T-cell (primary cell): Measurements from ENCODE around the gene SLC43A3. TPM values are rescaled to one million over a fixed set of nuclear protein-coding genes. Genes with fewer than 3 reads are reported as not detected.
"Not testable (repeated sequence)": the region's sequence is repeated elsewhere in the genome, so short reads cannot be mapped to it uniquely, and the experiment has no call there.

Source experiments
- ATAC-seq, 4 experiments: fragments of 200-7000 bp in 3 of 4; fragments of 150-1000 bp in 1 of 4; cut with Tn5 transposase; replicated peaks in 1 of 4; 1 replicate in 3 of 4; 2 replicates in 1 of 4; pipeline ENCODE4 v1.10.0; 2021; ENCODE audit warnings: moderate library complexity in 3 of 4, mild to moderate bottlenecking in 2 of 4, moderate number of reproducible peaks in 1 of 4
- CTCF ChIA-PET, 2 donors: fragments of 300-600 bp; sonication (Branson Sonifier 250); formaldehyde crosslinking; loops; one replicate each; lab custom pipeline; 2022; ENCODE audit warnings: antibody characterized with exemption in 2 of 2; lab: Charles Lee
- POLR2A ChIA-PET, 2 donors: fragments of 300-600 bp; sonication (Branson Sonifier 250); formaldehyde crosslinking; loops; one replicate each; lab custom pipeline; 2022; ENCODE audit warnings: antibody characterized with exemption in 2 of 2; lab: Charles Lee
- DNase-seq, 35 experiments: peaks; one replicate each; pipeline versions ENCODE4 v3.0.0 to v3.0.0-alpha.2; 2013 to 2023
- H3K27ac ChIP-seq: one replicate; pipeline ENCODE4 v1.5.1; 2013; ENCODE audit warnings: low read length
- H3K27me3 ChIP-seq, 2 experiments: replicated peaks in 1 of 2; 1 replicate in 1 of 2; 2 replicates in 1 of 2; pipeline versions ENCODE4 v1.6.1 to v1.7.0; 2013; ENCODE audit warnings: low read length in 1 of 2, mixed read lengths in 1 of 2; ENCODE audit not compliant: control insufficient read depth in 2 of 2, insufficient read depth in 2 of 2; ENCODE audit errors: extremely low read depth in 1 of 2
- H3K36me3 ChIP-seq, 2 donors: 1 replicate in 1 of 2; 2 replicates in 1 of 2; pipeline versions ENCODE4 v1.6.1 to v1.7.0; 2013; ENCODE audit warnings: low read length in 1 of 2; ENCODE audit not compliant: control insufficient read depth in 2 of 2, insufficient read depth in 1 of 2; ENCODE audit errors: extremely low read depth in 1 of 2
- H3K4me1 ChIP-seq, 2 experiments: 1 replicate in 1 of 2; 2 replicates in 1 of 2; pipeline versions ENCODE4 v1.6.1 to v1.7.0; 2013; ENCODE audit warnings: low read length in 2 of 2, mixed read lengths in 1 of 2; ENCODE audit not compliant: insufficient read depth in 2 of 2, control insufficient read depth in 1 of 2; ENCODE audit errors: extremely low read depth in 1 of 2
- H3K4me3 ChIP-seq, 2 donors: 1 replicate in 1 of 2; 2 replicates in 1 of 2; pipeline versions ENCODE4 v1.5.1 to v1.7.0; 2013; ENCODE audit warnings: mild to moderate bottlenecking in 2 of 2, low read length in 1 of 2, moderate library complexity in 1 of 2; ENCODE audit not compliant: control insufficient read depth in 1 of 2; ENCODE audit errors: extremely low read depth in 1 of 2
- H3K9me3 ChIP-seq: 2 replicates; pipeline ENCODE4 v1.7.0; 2013
- H3K27ac Mint-ChIP-seq, 2 donors: one replicate each; pipeline ENCODE4 v1.8.0; 2020 to 2021; ENCODE audit warnings: mild to moderate bottlenecking in 2 of 2, mixed read lengths in 2 of 2
- H3K27me3 Mint-ChIP-seq, 2 donors: one replicate each; pipeline ENCODE4 v1.8.0; 2021 to 2022; ENCODE audit warnings: mixed read lengths in 2 of 2
- H3K36me3 Mint-ChIP-seq: one replicate; pipeline ENCODE4 v1.8.0; 2021; ENCODE audit warnings: mixed read lengths
- H3K4me1 Mint-ChIP-seq, 3 donors: one replicate each; pipeline ENCODE4 v1.8.0; 2020 to 2022; ENCODE audit warnings: mixed read lengths in 3 of 3, mild to moderate bottlenecking in 1 of 3
- H3K4me3 Mint-ChIP-seq, 3 donors: one replicate each; pipeline ENCODE4 v1.8.0; 2020 to 2022; ENCODE audit warnings: mild to moderate bottlenecking in 3 of 3, mixed read lengths in 3 of 3, moderate library complexity in 3 of 3
- H3K9me3 Mint-ChIP-seq, 3 donors: one replicate each; pipeline ENCODE4 v1.8.0; 2020 to 2022; ENCODE audit warnings: mixed read lengths in 3 of 3
- WGBS: methylation state at CpG from one replicate; pipeline ENCODE4 v1.1.5; 2013; ENCODE audit warnings: missing lambda C conversion rate; ENCODE audit not compliant: insufficient coverage; 5-methylcytosine and 5-hydroxymethylcytosine counted together
- total RNA-seq, 35 experiments: library from RNA in 6 of 35; stranded (reverse) in 6 of 35; fragments of 120-200 nt in 1 of 35; gene quantifications; one replicate each; pipeline versions ENCODE4 v1.2.1 to v1.2.4 and lab custom pipeline; 2013 to 2026

SLC43A3 gene
- total RNA-seq, 5 donors from 2014 or later (not counting 1 experiment from before 2014, with no cell fraction given) = 9.9 to 18.1 (median 13.6) TPM

GRCh38 chr11:57361420-57361819, 65.5 kb downstream of the SLC43A3 start:
- ATAC-seq, H3K4me3 ChIP-seq, H3K9me3 ChIP-seq, H3K9me3 Mint-ChIP-seq, H3K36me3 Mint-ChIP-seq, H3K36me3 ChIP-seq, H3K27ac ChIP-seq, POLR2A ChIA-PET, H3K27me3 ChIP-seq, H3K4me3 Mint-ChIP-seq, H3K4me1 ChIP-seq, DNase-seq, H3K4me1 Mint-ChIP-seq: not testable (repeated sequence)
- Mint-ChIP-seq H3K27me3 (peaks cover 4 to 15% of the 10 kb centered on the region in 2 donors), H3K27ac (peak overlapping the region in 1 of 2 donors; percentile 48)
- CTCF ChIA-PET = interaction anchor here (0.6 to 1.1 kb wide), 2 partner anchors 97 to 438 kb away, joined by 5 to 6 read pairs; no protein-coding TSS in a partner anchor

GRCh38 chr11:57360991-57361390, 65.9 kb downstream of the SLC43A3 start:
- Histone ChIP-seq H3K27ac (no peak overlapping the region), H3K36me3 (no peaks in the 10 kb centered on the region), H3K27me3 (peaks cover 0 to 4% of the 10 kb centered on the region in 2 experiments), H3K4me1 (no peaks in the 10 kb centered on the region), H3K9me3 (no peaks in the 10 kb centered on the region), H3K4me3 (no peak overlapping the region)
- no peak overlapping the region for H3K4me3 Mint-ChIP-seq
- H3K4me1 Mint-ChIP-seq = no peaks in the 10 kb centered on the region
- peaks cover 0 to 2% (median 0%) of the 10 kb centered on the region in 3 donors for H3K9me3 Mint-ChIP-seq
- WGBS = 100% methylated on average over 4 of the region's 8 CpGs
- no peak for ATAC-seq
- ChIA-PET POLR2A (no interaction called here), CTCF (interaction anchor here (0.6 to 1.1 kb wide), 2 partner anchors 97 to 439 kb away, joined by 5 to 6 read pairs; no protein-coding TSS in a partner anchor)
- no peak overlapping the region for H3K27ac Mint-ChIP-seq
- DNase-seq = no peak
- no peaks in the 10 kb centered on the region for H3K36me3 Mint-ChIP-seq
- peaks cover 4 to 15% of the 10 kb centered on the region in 2 donors for H3K27me3 Mint-ChIP-seq

- H3K4me3 Mint-ChIP-seq = no peak overlapping the region
- H3K4me1 ChIP-seq = no peaks in the 10 kb centered on the region
- H3K9me3 Mint-ChIP-seq = peaks cover 0 to 2% (median 0%) of the 10 kb centered on the region in 3 donors
- no peak overlapping the region for H3K4me3 ChIP-seq
- H3K4me1 Mint-ChIP-seq = no peaks in the 10 kb centered on the region
- no peaks in the 10 kb centered on the region for H3K36me3 ChIP-seq
- H3K27ac ChIP-seq = no peak overlapping the region
- no peak for DNase-seq
- H3K36me3 Mint-ChIP-seq = no peaks in the 10 kb centered on the region
- CTCF ChIA-PET = no interaction called here
- peaks cover 0 to 4% of the 10 kb centered on the region in 2 experiments for H3K27me3 ChIP-seq
- peaks cover 4 to 15% of the 10 kb centered on the region in 2 donors for H3K27me3 Mint-ChIP-seq
- POLR2A ChIA-PET = no interaction called here
- 88% methylated on average over 8 of the region's 9 CpGs for WGBS
- ATAC-seq = no peak
- no peak overlapping the region for H3K27ac Mint-ChIP-seq
- H3K9me3 ChIP-seq = no peaks in the 10 kb centered on the region
These were observed 66.8 kb downstream of the SLC43A3 start for GRCh38 chr11:57359896-57360690.

GRCh38 chr11:57359396-57359795, 67.5 kb downstream of the SLC43A3 start:
- WGBS = 82% methylated on average over 5 of the region's 5 CpGs

GRCh38 chr11:57358991-57359390, 67.9 kb downstream of the SLC43A3 start:
- CTCF ChIA-PET = interaction anchor here in 1 of 2 donors (0.5 kb wide), 1 partner anchor 54 kb away, joined by 5 read pairs; no protein-coding TSS in a partner anchor
- DNase-seq (no peak), ATAC-seq (no peak)
- peaks cover 10 to 18% of the 10 kb centered on the region in 2 donors for H3K27me3 Mint-ChIP-seq
- Histone ChIP-seq H3K27me3 (peaks cover 0 to 12% of the 10 kb centered on the region in 2 experiments), H3K27ac (no peak overlapping the region), H3K4me1 (no peaks in the 10 kb centered on the region), H3K36me3 (no peaks in the 10 kb centered on the region), H3K4me3 (no peak overlapping the region), H3K9me3 (no peaks in the 10 kb centered on the region)
- POLR2A ChIA-PET = no interaction called here
- WGBS = 87% methylated on average over 8 of the region's 9 CpGs
- H3K4me1 Mint-ChIP-seq = no peaks in the 10 kb centered on the region
- H3K9me3 Mint-ChIP-seq = peaks cover 0 to 2% (median 0%) of the 10 kb centered on the region in 3 donors
- no peak overlapping the region for H3K27ac Mint-ChIP-seq
- no peak overlapping the region for H3K4me3 Mint-ChIP-seq
- no peaks in the 10 kb centered on the region for H3K36me3 Mint-ChIP-seq

More at GRCh38 chr11:57359396-57359795, 67.5 kb downstream of the SLC43A3 start:
- Histone ChIP-seq H3K4me3 (no peak overlapping the region), H3K27ac (no peak overlapping the region), H3K27me3 (peaks cover 0 to 10% of the 10 kb centered on the region in 2 experiments), H3K9me3 (no peaks in the 10 kb centered on the region), H3K36me3 (no peaks in the 10 kb centered on the region), H3K4me1 (no peaks in the 10 kb centered on the region)
- Mint-ChIP-seq H3K4me3 (no peak overlapping the region), H3K27ac (no peak overlapping the region), H3K9me3 (peaks cover 0 to 2% (median 0%) of the 10 kb centered on the region in 3 donors), H3K36me3 (no peaks in the 10 kb centered on the region), H3K27me3 (peaks cover 9 to 20% of the 10 kb centered on the region in 2 donors), H3K4me1 (no peaks in the 10 kb centered on the region)
- POLR2A ChIA-PET = no interaction called here
- DNase-seq = no peak
- no peak for ATAC-seq
- CTCF ChIA-PET = interaction anchor here in 1 of 2 donors (0.5 kb wide), 1 partner anchor 54 kb away, joined by 5 read pairs; no protein-coding TSS in a partner anchor

GRCh38 chr11:57358543-57358961, 68.4 kb downstream of the SLC43A3 start:
- H3K36me3 ChIP-seq = no peaks in the 10 kb centered on the region
- no peaks in the 10 kb centered on the region for H3K4me1 ChIP-seq
- no CpG with 5 or more reads among the region's 9 CpGs for WGBS
- H3K27me3 Mint-ChIP-seq = peaks cover 10 to 16% of the 10 kb centered on the region in 2 donors
- no peaks in the 10 kb centered on the region for H3K9me3 ChIP-seq
- H3K4me1 Mint-ChIP-seq = no peaks in the 10 kb centered on the region
- H3K36me3 Mint-ChIP-seq = no peaks in the 10 kb centered on the region
- DNase-seq = no peak
- H3K27me3 ChIP-seq = peaks cover 0 to 12% of the 10 kb centered on the region in 2 experiments
- no peak overlapping the region for H3K27ac Mint-ChIP-seq
- ChIA-PET POLR2A (no interaction called here), CTCF (no interaction called here)
- no peak for ATAC-seq
- H3K27ac ChIP-seq = no peak overlapping the region
- no peak overlapping the region for H3K4me3 Mint-ChIP-seq
- peaks cover 0 to 2% (median 0%) of the 10 kb centered on the region in 3 donors for H3K9me3 Mint-ChIP-seq
- H3K4me3 ChIP-seq = no peak overlapping the region
